HFF-Myc (cell line): ENCODE results near the gene GRIK1.

Source experiments
- DNase-seq: peaks from one replicate; pipeline ENCODE4 v3.0.0-alpha.2; 2011; ENCODE audit warnings: low read depth; ENCODE audit errors: extremely low read depth
- H3K4me3 ChIP-seq: replicated peaks from 2 replicates; pipeline ENCODE4 v1.5.1; 2011; ENCODE audit warnings: low read depth, mild to moderate bottlenecking, control low read depth, low read length
- CTCF ChIP-seq: IDR thresholded peaks from 2 replicates; pipeline ENCODE4 v1.5.1; 2012; ENCODE audit warnings: mild to moderate bottlenecking, low read depth, low read length, control low read depth; ENCODE audit errors: missing control alignments

The GRIK1 gene

GRCh38 chr21:29626801-29627470 lies 312.9 kb downstream of the GRIK1 start:
- DNase-seq: no peak
- H3K4me3 ChIP-seq: no peak overlapping the region
- TF ChIP-seq CTCF: no peak

- no peak for TF ChIP-seq CTCF
- H3K4me3 ChIP-seq: no peak overlapping the region
- DNase-seq: no peak
Observed at GRCh38 chr21:29625990-29626389, 313.8 kb downstream of the GRIK1 start.

GRCh38 chr21:29624776-29625175 lies 315.0 kb downstream of the GRIK1 start:
- H3K4me3 ChIP-seq: no peak overlapping the region
- DNase-seq: no peak
- no peak for TF ChIP-seq CTCF

- DNase-seq: no peak
- no peak overlapping the region for H3K4me3 ChIP-seq
- no peak for TF ChIP-seq CTCF
Observed at GRCh38 chr21:29621525-29621924, 318.3 kb downstream of the GRIK1 start.

- TF ChIP-seq CTCF: no peak
- no peak for DNase-seq
- H3K4me3 ChIP-seq: no peak overlapping the region
Observed at GRCh38 chr21:29616209-29616751, 323.5 kb downstream of the GRIK1 start.

- DNase-seq: no peak
- no peak for TF ChIP-seq CTCF
- H3K4me3 ChIP-seq: no peak overlapping the region
Observed at GRCh38 chr21:29613877-29614276, 325.9 kb downstream of the GRIK1 start.

- no peak for DNase-seq
- TF ChIP-seq CTCF: no peak
- no peak overlapping the region for H3K4me3 ChIP-seq
Observed at GRCh38 chr21:29613021-29613420, 326.8 kb downstream of the GRIK1 start.
